BE2C (cell line): ENCODE results near the gene ZNF189.
"Not testable (repeated sequence)": the region's sequence is repeated elsewhere in the genome, so short reads cannot be mapped to it uniquely, and the experiment has no call there.

ENCODE experiments used
- DNase-seq: peaks from one replicate; pipeline ENCODE4 v3.0.0-alpha.2; 2020
- H3K27me3 ChIP-seq: fragments of 250-450 bp; sonication (Bioruptor Pico); 2 replicates; pipeline ENCODE4 v1.5.1; 2020; ENCODE audit warnings: mild to moderate bottlenecking
- H3K36me3 ChIP-seq: fragments of 250-450 bp; sonication (Bioruptor Pico); 2 replicates; pipeline ENCODE4 v1.5.1; 2020; ENCODE audit warnings: mild to moderate bottlenecking
- H3K4me1 ChIP-seq: fragments of 250-450 bp; sonication (Bioruptor Pico); 2 replicates; pipeline ENCODE4 v1.5.1; 2020
- H3K4me3 ChIP-seq: 2 replicates; pipeline ENCODE4 v1.5.1; 2011; ENCODE audit warnings: low read depth, low read length
- H3K9me3 ChIP-seq: fragments of 250-450 bp; sonication (Bioruptor Pico); 2 replicates; pipeline ENCODE4 v1.5.1; 2020
- CTCF ChIP-seq: IDR thresholded peaks from 2 replicates; pipeline ENCODE4 v1.5.1; 2012; ENCODE audit warnings: mild to moderate bottlenecking, low read depth, low read length

The ZNF189 gene

GRCh38 chr9:101383361-101383760 is 15.3 kb upstream of the ZNF189 start:
- H3K4me3 ChIP-seq, result no peak overlapping the region
- no peak for DNase-seq
- peaks cover 2% of the 10 kb centered on the region; the same call in 1 of the 2 replicates for H3K4me1 ChIP-seq
- H3K27me3 ChIP-seq, result no peaks in the 10 kb centered on the region
- no peak for TF ChIP-seq CTCF
- H3K36me3 ChIP-seq, result peaks cover 16% of the 10 kb centered on the region
- H3K9me3 ChIP-seq, result no peaks in the 10 kb centered on the region; the same call in 1 of the 2 replicates

- peaks cover 23% of the 10 kb centered on the region for H3K36me3 ChIP-seq
- not testable (repeated sequence) for H3K27me3 ChIP-seq, H3K9me3 ChIP-seq, DNase-seq, H3K4me1 ChIP-seq, H3K4me3 ChIP-seq
Observed at GRCh38 chr9:101384873-101385536, 13.6 kb upstream of the ZNF189 start, which contains the start of gene BAAT. BAAT (minus strand) TSS chr9:101385006; CDS start chr9:101371404, 13,602 bp downstream.

GRCh38 chr9:101387871-101388506 is 10.7 kb upstream of the ZNF189 start:
- peak; percentile 33 for DNase-seq
- H3K27me3 ChIP-seq, result no peaks in the 10 kb centered on the region
- TF ChIP-seq CTCF, result peak; percentile 72
- peaks cover 2% of the 10 kb centered on the region; the same call in 1 of the 2 replicates for H3K4me1 ChIP-seq
- H3K36me3 ChIP-seq, result peaks cover 28% of the 10 kb centered on the region
- H3K4me3 ChIP-seq, result no peak overlapping the region
- no peaks in the 10 kb centered on the region; the same call in 1 of the 2 replicates for H3K9me3 ChIP-seq

- no peak overlapping the region for H3K4me3 ChIP-seq
- H3K36me3 ChIP-seq, result peaks cover 28% of the 10 kb centered on the region
- peak; percentile 63 for TF ChIP-seq CTCF
- peaks cover 2% of the 10 kb centered on the region; the same call in 1 of the 2 replicates for H3K4me1 ChIP-seq
- no peaks in the 10 kb centered on the region; the same call in 1 of the 2 replicates for H3K9me3 ChIP-seq
- no peaks in the 10 kb centered on the region for H3K27me3 ChIP-seq
- DNase-seq, result no peak
Observed at GRCh38 chr9:101388507-101388993, 10.1 kb upstream of the ZNF189 start.

- H3K4me3 ChIP-seq, result no peak overlapping the region
- H3K4me1 ChIP-seq, result no peaks in the 10 kb centered on the region
- TF ChIP-seq CTCF, result no peak
- no peaks in the 10 kb centered on the region for H3K27me3 ChIP-seq
- peaks cover 33% of the 10 kb centered on the region for H3K36me3 ChIP-seq
- no peaks in the 10 kb centered on the region for H3K9me3 ChIP-seq
- DNase-seq, result no peak
Observed at GRCh38 chr9:101393135-101393534, 5.5 kb upstream of the ZNF189 start.

- no peak for TF ChIP-seq CTCF
- no peaks in the 10 kb centered on the region for H3K4me1 ChIP-seq
- H3K36me3 ChIP-seq, result peaks cover 27% of the 10 kb centered on the region
- no peaks in the 10 kb centered on the region for H3K9me3 ChIP-seq
- H3K27me3 ChIP-seq, result no peaks in the 10 kb centered on the region
- no peak for DNase-seq
- H3K4me3 ChIP-seq, result no peak overlapping the region
Observed at GRCh38 chr9:101394687-101395086, 4.0 kb upstream of the ZNF189 start.
